Measurements from ENCODE around the gene AGAP5. TPM values are rescaled to one million over a fixed set of nuclear protein-coding genes. Genes with fewer than 3 reads are reported as not detected.
A peak's percentile ranks its signal among the peaks of the same experiment; 100 is the strongest.
"Not testable (repeated sequence)": the region's sequence is repeated elsewhere in the genome, so short reads cannot be mapped to it uniquely, and the experiment has no call there.

Gene AGAP5
- total and polyA plus RNA-seq, 9 donors, result 4.4 to 16.7 (median 6.3) TPM

DNA sequence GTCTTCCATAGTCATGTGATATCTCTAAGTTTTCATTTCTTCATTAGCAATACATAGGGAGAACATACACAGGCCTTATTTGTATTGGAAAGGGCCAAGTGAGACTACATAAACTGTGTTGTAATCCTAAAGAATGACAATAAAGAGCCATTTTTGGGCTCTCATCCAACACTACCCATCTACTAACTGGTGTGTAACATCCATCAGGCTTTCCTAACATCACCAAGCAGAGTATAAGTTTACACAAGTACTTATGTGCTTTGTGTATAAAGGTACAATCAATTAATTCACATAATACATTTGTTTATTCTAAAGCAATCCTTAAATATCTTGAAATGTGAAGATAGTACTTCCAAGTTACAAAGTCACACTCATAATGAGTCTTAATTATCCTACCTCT is 2.6 kb downstream of the AGAP5 start:
- H3K9me3 ChIP-seq (replicated peaks; ENCODE audit: control insufficient read depth, low read depth, low read length); H3K36me3 ChIP-seq (ENCODE audit: control insufficient read depth, insufficient read depth, low read length); H3K27ac ChIP-seq (ENCODE audit: low read length); DNase-seq; H3K4me1 ChIP-seq (ENCODE audit: control insufficient read depth, insufficient read depth, low read length); H3K27me3 ChIP-seq (ENCODE audit: control insufficient read depth, insufficient read depth, low read length); H3K4me3 ChIP-seq (ENCODE audit: low read length): not testable (repeated sequence)

DNA sequence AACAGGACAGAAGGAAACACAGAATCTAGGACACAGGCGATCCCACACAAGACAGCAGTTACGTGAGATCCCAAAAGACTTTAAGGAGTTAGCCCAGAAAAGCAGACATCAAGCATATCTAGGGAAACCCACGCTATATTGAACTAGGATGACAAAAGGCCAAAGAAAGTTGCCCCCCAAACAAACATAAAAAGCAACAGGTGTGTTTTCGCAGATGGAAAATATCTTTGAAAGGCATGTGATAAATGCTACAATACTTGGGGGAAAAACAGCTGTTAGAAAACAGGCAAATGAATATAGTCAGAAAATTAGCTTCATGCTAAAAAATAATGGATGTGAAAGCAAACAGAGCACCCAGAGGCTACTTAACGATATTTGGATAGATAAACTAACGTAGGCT is 7.2 kb downstream of the AGAP5 start:
- H3K9me3 ChIP-seq (replicated peaks; ENCODE audit: control insufficient read depth, low read depth, low read length); H3K27ac ChIP-seq (ENCODE audit: low read length); DNase-seq; H3K4me1 ChIP-seq (ENCODE audit: control insufficient read depth, insufficient read depth, low read length); H3K36me3 ChIP-seq (ENCODE audit: control insufficient read depth, insufficient read depth, low read length); H3K27me3 ChIP-seq (ENCODE audit: control insufficient read depth, insufficient read depth, low read length); H3K4me3 ChIP-seq (ENCODE audit: low read length): not testable (repeated sequence)
- WGBS (ENCODE audit: insufficient coverage), result no CpG with 5 or more reads among the region's 6 CpGs

DNA sequence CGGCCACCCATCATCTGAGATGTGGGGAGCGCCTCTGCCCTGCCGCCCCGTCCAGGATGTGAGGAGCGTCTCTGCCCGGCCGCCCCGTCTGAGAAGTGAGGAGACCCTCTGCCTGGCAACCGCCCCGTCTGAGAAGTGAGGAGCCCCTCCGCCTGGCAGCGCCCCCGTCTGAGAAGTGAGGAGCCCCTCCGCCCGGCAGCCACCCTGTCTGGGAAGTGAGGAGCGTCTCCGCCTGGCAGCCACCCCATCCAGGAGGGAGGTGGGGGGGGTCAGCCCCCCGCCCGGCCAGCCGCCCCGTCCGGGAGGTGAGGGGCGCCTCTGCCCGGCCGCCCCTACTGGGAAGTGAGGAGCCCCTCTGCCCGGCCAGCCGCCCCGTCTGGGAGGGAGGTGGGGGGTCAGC is 8.3 kb downstream of the AGAP5 start:
- H3K27me3 ChIP-seq (ENCODE audit: control insufficient read depth, insufficient read depth, low read length); H3K9me3 ChIP-seq (replicated peaks; ENCODE audit: control insufficient read depth, low read depth, low read length); H3K4me1 ChIP-seq (ENCODE audit: control insufficient read depth, insufficient read depth, low read length); H3K36me3 ChIP-seq (ENCODE audit: control insufficient read depth, insufficient read depth, low read length); DNase-seq; H3K4me3 ChIP-seq (ENCODE audit: low read length); H3K27ac ChIP-seq (ENCODE audit: low read length): not testable (repeated sequence)
- WGBS (ENCODE audit: insufficient coverage), result 100% methylated on average over 5 of the region's 28 CpGs

DNA sequence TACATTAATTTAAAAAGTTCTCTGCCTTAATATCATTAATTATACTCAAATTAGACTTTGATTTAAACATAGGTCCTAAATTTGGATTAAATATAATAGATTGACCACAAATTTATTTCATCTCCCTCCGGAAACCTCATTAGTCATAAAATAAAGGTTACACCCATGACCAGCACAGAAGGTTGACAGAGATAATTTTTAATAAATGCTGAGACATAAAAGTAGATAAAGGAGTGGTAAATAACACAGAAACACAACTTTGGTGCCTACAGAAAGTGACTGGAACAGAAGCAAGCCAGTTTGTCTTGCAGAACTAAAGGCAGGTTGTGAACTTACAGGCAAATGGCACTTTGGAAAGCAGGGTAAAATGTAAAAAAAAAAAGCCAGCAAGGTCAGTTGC is 10.3 kb downstream of the AGAP5 start:
- H3K9me3 ChIP-seq (replicated peaks; ENCODE audit: control insufficient read depth, low read depth, low read length); DNase-seq; H3K4me3 ChIP-seq (ENCODE audit: low read length); H3K4me1 ChIP-seq (ENCODE audit: control insufficient read depth, insufficient read depth, low read length); H3K27ac ChIP-seq (ENCODE audit: low read length); H3K27me3 ChIP-seq (ENCODE audit: control insufficient read depth, insufficient read depth, low read length); H3K36me3 ChIP-seq (ENCODE audit: control insufficient read depth, insufficient read depth, low read length): not testable (repeated sequence)
- no CpG with 5 or more reads among the region's 1 CpG for WGBS (ENCODE audit: insufficient coverage)

DNA sequence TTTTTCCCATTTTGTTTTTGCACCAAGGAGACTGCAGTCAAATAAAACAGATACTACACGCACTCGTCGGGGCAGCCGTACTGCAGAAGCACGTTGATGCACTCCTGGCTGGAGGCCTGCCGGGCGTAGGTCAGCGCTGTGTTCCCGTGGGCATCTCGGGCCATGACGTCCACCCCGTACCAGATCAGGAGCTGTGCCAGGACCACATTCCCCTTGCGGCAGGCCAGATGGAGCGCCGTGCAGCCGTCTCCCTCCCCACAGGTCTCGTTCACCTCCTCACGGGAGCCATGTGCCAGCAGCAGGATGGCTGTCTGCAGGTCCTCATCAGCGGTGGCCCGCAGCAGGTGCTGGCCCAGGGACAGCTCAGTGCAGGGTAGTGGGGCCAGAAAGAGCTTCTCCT is 23.4 kb downstream of the AGAP5 start:
- H3K4me3 ChIP-seq (ENCODE audit: low read length); H3K27me3 ChIP-seq (ENCODE audit: control insufficient read depth, insufficient read depth, low read length); DNase-seq; H3K9me3 ChIP-seq (replicated peaks; ENCODE audit: control insufficient read depth, low read depth, low read length); H3K4me1 ChIP-seq (ENCODE audit: control insufficient read depth, insufficient read depth, low read length); H3K27ac ChIP-seq (ENCODE audit: low read length); H3K36me3 ChIP-seq (ENCODE audit: control insufficient read depth, insufficient read depth, low read length): not testable (repeated sequence)
- no CpG with 5 or more reads among the region's 20 CpGs for WGBS (ENCODE audit: insufficient coverage)

DNA sequence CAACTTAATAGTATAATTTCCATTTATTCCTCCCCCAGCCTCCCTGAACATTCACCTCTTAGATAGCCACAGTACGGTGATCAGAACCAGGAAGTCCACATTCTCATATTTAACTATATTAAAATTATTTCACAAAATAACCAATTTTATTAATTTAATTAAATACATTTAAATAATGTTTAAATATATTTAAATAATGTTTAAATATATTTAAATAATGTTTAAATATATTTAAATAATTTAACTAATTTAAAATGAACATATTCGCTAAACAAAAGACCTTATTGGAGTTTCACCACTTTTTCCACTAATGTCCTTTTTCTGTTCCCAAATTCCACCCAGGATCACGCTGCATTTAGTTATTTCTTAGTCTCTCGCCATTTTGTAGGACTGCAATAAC is 29.5 kb downstream of the AGAP5 start:
- not testable (repeated sequence) for H3K36me3 ChIP-seq (ENCODE audit: control insufficient read depth, insufficient read depth, low read length); H3K9me3 ChIP-seq (replicated peaks; ENCODE audit: control insufficient read depth, low read depth, low read length); H3K4me1 ChIP-seq (ENCODE audit: control insufficient read depth, insufficient read depth, low read length); DNase-seq; H3K27me3 ChIP-seq (ENCODE audit: control insufficient read depth, insufficient read depth, low read length); H3K4me3 ChIP-seq (ENCODE audit: low read length); H3K27ac ChIP-seq (ENCODE audit: low read length)
- WGBS (ENCODE audit: insufficient coverage), result no CpG with 5 or more reads among the region's 4 CpGs

DNA sequence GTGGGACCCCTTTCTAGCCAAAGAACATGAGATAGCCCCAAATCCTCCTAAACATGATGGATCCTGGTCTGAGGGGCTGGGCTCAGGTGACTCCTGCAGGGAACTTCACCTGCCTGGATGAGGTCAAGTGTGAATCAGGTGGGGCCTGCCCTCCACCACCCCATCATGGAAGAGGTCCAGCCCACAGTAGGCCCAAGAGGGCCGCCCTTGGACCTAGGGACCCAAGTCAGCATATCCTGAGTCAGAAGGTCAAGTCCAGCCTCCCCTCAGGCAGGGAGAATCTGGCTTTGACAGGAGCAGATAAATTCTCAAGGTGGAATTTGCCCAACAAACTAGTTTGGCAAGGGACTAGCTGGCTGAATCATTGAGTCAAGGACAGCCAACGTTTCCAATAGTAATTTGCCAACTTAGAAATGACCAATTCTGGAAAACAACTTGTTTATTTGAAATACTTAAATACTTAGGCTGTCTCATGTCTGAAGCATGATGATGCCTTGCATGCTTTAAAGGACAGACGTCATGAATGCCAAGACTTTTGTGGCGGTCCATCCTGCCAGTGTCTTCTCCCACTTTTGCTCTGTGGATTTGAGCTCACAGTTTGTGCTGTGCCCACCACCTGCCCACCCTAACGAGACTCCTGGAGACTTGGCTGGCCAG is 31.6 kb downstream of the AGAP5 start:
- not testable (repeated sequence) for H3K27me3 ChIP-seq (ENCODE audit: control insufficient read depth, insufficient read depth, low read length); H3K9me3 ChIP-seq (replicated peaks; ENCODE audit: control insufficient read depth, low read depth, low read length); H3K4me3 ChIP-seq (ENCODE audit: low read length); H3K4me1 ChIP-seq (ENCODE audit: control insufficient read depth, insufficient read depth, low read length); DNase-seq; H3K36me3 ChIP-seq (ENCODE audit: control insufficient read depth, insufficient read depth, low read length); H3K27ac ChIP-seq (ENCODE audit: low read length)
- WGBS (ENCODE audit: insufficient coverage), result no CpG with 5 or more reads among the region's 5 CpGs

DNA sequence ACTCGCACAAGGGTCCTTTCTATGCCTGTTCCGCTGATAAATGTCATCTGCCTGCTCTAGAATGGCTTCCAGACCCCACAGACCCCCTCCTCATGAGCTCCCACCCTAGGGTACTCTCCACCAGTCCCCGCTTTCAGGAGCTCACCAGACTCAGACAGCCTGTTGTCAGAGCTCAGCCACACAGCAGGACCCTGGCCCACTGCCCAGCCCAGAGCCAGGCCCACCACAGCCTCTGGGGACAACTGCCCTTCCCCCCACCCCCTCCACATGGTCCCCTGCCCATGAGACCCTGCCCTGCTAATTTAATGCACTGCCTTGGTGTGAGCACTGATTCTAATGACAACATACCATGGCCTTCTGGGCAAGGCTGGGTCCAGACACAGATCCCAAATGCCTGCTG is 32.3 kb downstream of the AGAP5 start:
- not testable (repeated sequence) for H3K4me1 ChIP-seq (ENCODE audit: control insufficient read depth, insufficient read depth, low read length); DNase-seq; H3K4me3 ChIP-seq (ENCODE audit: low read length); H3K36me3 ChIP-seq (ENCODE audit: control insufficient read depth, insufficient read depth, low read length); H3K9me3 ChIP-seq (replicated peaks; ENCODE audit: control insufficient read depth, low read depth, low read length); H3K27me3 ChIP-seq (ENCODE audit: control insufficient read depth, insufficient read depth, low read length); H3K27ac ChIP-seq (ENCODE audit: low read length)
- WGBS (ENCODE audit: insufficient coverage), result 59% methylated on average over 2 of the region's 3 CpGs

DNA sequence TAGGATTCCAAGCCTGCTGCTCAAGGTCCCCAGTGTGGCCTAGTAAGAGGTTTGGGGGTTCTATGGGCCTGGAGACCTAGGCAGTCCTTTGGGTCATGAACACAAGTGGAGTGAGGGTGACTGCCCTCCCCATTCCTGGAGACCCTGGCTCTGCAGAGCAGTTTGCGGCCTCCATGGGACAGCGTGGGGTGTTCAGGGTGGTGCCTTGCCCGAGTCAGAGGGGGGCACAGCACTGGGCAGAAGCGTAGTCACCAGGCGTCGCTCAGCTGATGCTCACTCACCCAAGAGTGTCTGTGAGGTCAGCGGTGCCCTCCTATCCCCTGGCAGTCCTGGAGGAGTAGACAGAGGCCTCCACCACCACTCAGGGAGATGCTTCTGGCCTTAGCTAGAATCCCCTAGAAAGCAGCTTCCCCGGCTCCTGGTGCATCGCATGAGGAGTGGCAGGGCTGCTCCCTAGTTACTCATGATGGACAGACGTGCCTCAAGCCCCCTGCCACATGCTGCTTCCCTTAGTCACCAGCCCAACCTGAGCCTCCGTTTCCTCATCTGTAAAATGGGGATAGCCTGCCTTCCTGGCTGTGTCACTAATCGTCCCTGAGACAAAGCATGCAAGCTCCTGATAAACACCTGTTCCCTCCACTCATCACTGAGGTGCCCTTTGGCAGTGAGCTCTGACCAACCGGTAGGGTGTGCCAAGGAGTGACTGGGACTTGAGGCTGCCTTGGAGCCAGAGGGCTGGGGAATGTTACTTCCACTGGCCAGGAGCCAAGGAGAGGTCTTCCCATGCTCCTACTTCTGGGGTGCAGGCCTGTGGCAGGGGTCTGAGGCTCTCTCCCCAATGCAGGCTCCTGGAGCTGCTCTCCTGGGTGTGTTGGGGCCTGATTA is 33.5 kb downstream of the AGAP5 start:
- H3K36me3 ChIP-seq (ENCODE audit: control insufficient read depth, insufficient read depth, low read length); H3K27me3 ChIP-seq (ENCODE audit: control insufficient read depth, insufficient read depth, low read length); H3K4me1 ChIP-seq (ENCODE audit: control insufficient read depth, insufficient read depth, low read length); H3K27ac ChIP-seq (ENCODE audit: low read length); H3K9me3 ChIP-seq (replicated peaks; ENCODE audit: control insufficient read depth, low read depth, low read length); H3K4me3 ChIP-seq (ENCODE audit: low read length): not testable (repeated sequence)
- 76% methylated on average over 3 of the region's 13 CpGs for WGBS (ENCODE audit: insufficient coverage)
- DNase-seq, result peak; percentile 37

DNA sequence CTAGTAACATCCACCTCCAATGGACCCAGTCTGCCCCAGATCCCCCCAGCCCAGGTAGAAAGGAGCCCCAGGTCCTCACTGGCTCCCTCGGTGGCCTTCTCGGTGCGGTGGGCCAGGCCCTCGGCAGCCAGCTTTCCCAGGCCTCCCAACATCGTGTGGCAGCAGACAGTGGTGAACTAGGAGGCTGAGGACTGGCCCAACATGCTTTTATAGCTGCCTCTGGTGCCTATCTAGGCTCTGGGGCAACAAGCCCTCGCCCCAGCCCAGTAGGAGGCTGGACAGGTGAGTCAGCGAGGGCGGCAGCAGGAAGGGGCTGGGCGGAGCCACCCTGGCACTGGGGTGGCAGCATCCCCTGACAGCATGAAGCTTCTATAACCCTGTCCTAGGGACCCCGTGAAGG is 34.3 kb downstream of the AGAP5 start:
- DNase-seq; H3K27me3 ChIP-seq (ENCODE audit: control insufficient read depth, insufficient read depth, low read length); H3K27ac ChIP-seq (ENCODE audit: low read length); H3K4me1 ChIP-seq (ENCODE audit: control insufficient read depth, insufficient read depth, low read length); H3K4me3 ChIP-seq (ENCODE audit: low read length); H3K36me3 ChIP-seq (ENCODE audit: control insufficient read depth, insufficient read depth, low read length); H3K9me3 ChIP-seq (replicated peaks; ENCODE audit: control insufficient read depth, low read depth, low read length): not testable (repeated sequence)
- 78% methylated on average over 6 of the region's 10 CpGs for WGBS (ENCODE audit: insufficient coverage)
